ENCODE data around the gene F13B. TPM values are rescaled to one million over a fixed set of nuclear protein-coding genes. Genes with fewer than 3 reads are reported as not detected.

Gene F13B
- polyA plus RNA-seq, 4 donors, result not detected

Other genes with a start within 250 kb of the F13B start
- gene CFHR1, start 247.5 kb downstream of the F13B start, polyA plus RNA-seq (ENCODE audit: insufficient read length in 4 of 4), result under 1 TPM in 2 of 4 donors, not detected in 2; 0.21 to 0.30 TPM
- not detected for gene CFHR4, start 179.2 kb downstream of the F13B start, polyA plus RNA-seq (ENCODE audit: insufficient read length in 4 of 4)
- gene CFHR2, start 123.5 kb downstream of the F13B start, polyA plus RNA-seq (ENCODE audit: insufficient read length in 4 of 4), result under 1 TPM in 1 of 4 donors, not detected in 3; 0.08 TPM
- not detected for gene CFHR5, start 89.7 kb downstream of the F13B start, polyA plus RNA-seq (ENCODE audit: insufficient read length in 4 of 4)
- gene ASPM, start 79.4 kb upstream of the F13B start, polyA plus RNA-seq (ENCODE audit: insufficient read length in 4 of 4), result 10 to 100 TPM; 20.1 to 22.4 (median 22.2) TPM
- 10 to 100 TPM; 17.0 to 23.6 (median 21.8) TPM for gene ZBTB41, start 134.0 kb upstream of the F13B start, polyA plus RNA-seq (ENCODE audit: insufficient read length in 4 of 4)
- 1 to 10 TPM; 2.3 to 4.0 (median 3.0) TPM for gene CRB1, start 201.0 kb upstream of the F13B start, polyA plus RNA-seq (ENCODE audit: insufficient read length in 4 of 4)